T-cell (primary cell): Measurements from ENCODE around the gene SLC16A8. TPM values are rescaled to one million over a fixed set of nuclear protein-coding genes. Genes with fewer than 3 reads are reported as not detected.

Source experiments
- ATAC-seq, 4 experiments: fragments of 200-7000 bp in 3 of 4; fragments of 150-1000 bp in 1 of 4; cut with Tn5 transposase; replicated peaks in 1 of 4; 1 replicate in 3 of 4; 2 replicates in 1 of 4; pipeline ENCODE4 v1.10.0; 2021; ENCODE audit warnings: moderate library complexity in 3 of 4, mild to moderate bottlenecking in 2 of 4, moderate number of reproducible peaks in 1 of 4
- CTCF ChIA-PET, 2 donors: fragments of 300-600 bp; sonication (Branson Sonifier 250); formaldehyde crosslinking; loops; one replicate each; lab custom pipeline; 2022; ENCODE audit warnings: antibody characterized with exemption in 2 of 2; lab: Charles Lee
- POLR2A ChIA-PET, 2 donors: fragments of 300-600 bp; sonication (Branson Sonifier 250); formaldehyde crosslinking; loops; one replicate each; lab custom pipeline; 2022; ENCODE audit warnings: antibody characterized with exemption in 2 of 2; lab: Charles Lee
- DNase-seq, 35 experiments: peaks; one replicate each; pipeline versions ENCODE4 v3.0.0 to v3.0.0-alpha.2; 2013 to 2023
- H3K27ac ChIP-seq: one replicate; pipeline ENCODE4 v1.5.1; 2013; ENCODE audit warnings: low read length
- H3K27me3 ChIP-seq, 2 experiments: replicated peaks in 1 of 2; 1 replicate in 1 of 2; 2 replicates in 1 of 2; pipeline versions ENCODE4 v1.6.1 to v1.7.0; 2013; ENCODE audit warnings: low read length in 1 of 2, mixed read lengths in 1 of 2; ENCODE audit not compliant: control insufficient read depth in 2 of 2, insufficient read depth in 2 of 2; ENCODE audit errors: extremely low read depth in 1 of 2
- H3K36me3 ChIP-seq, 2 donors: 1 replicate in 1 of 2; 2 replicates in 1 of 2; pipeline versions ENCODE4 v1.6.1 to v1.7.0; 2013; ENCODE audit warnings: low read length in 1 of 2; ENCODE audit not compliant: control insufficient read depth in 2 of 2, insufficient read depth in 1 of 2; ENCODE audit errors: extremely low read depth in 1 of 2
- H3K4me1 ChIP-seq, 2 experiments: 1 replicate in 1 of 2; 2 replicates in 1 of 2; pipeline versions ENCODE4 v1.6.1 to v1.7.0; 2013; ENCODE audit warnings: low read length in 2 of 2, mixed read lengths in 1 of 2; ENCODE audit not compliant: insufficient read depth in 2 of 2, control insufficient read depth in 1 of 2; ENCODE audit errors: extremely low read depth in 1 of 2
- H3K4me3 ChIP-seq, 2 donors: 1 replicate in 1 of 2; 2 replicates in 1 of 2; pipeline versions ENCODE4 v1.5.1 to v1.7.0; 2013; ENCODE audit warnings: mild to moderate bottlenecking in 2 of 2, low read length in 1 of 2, moderate library complexity in 1 of 2; ENCODE audit not compliant: control insufficient read depth in 1 of 2; ENCODE audit errors: extremely low read depth in 1 of 2
- H3K9me3 ChIP-seq: 2 replicates; pipeline ENCODE4 v1.7.0; 2013
- H3K27ac Mint-ChIP-seq, 2 donors: one replicate each; pipeline ENCODE4 v1.8.0; 2020 to 2021; ENCODE audit warnings: mild to moderate bottlenecking in 2 of 2, mixed read lengths in 2 of 2
- H3K27me3 Mint-ChIP-seq, 2 donors: one replicate each; pipeline ENCODE4 v1.8.0; 2021 to 2022; ENCODE audit warnings: mixed read lengths in 2 of 2
- H3K36me3 Mint-ChIP-seq: one replicate; pipeline ENCODE4 v1.8.0; 2021; ENCODE audit warnings: mixed read lengths
- H3K4me1 Mint-ChIP-seq, 3 donors: one replicate each; pipeline ENCODE4 v1.8.0; 2020 to 2022; ENCODE audit warnings: mixed read lengths in 3 of 3, mild to moderate bottlenecking in 1 of 3
- H3K4me3 Mint-ChIP-seq, 3 donors: one replicate each; pipeline ENCODE4 v1.8.0; 2020 to 2022; ENCODE audit warnings: mild to moderate bottlenecking in 3 of 3, mixed read lengths in 3 of 3, moderate library complexity in 3 of 3
- H3K9me3 Mint-ChIP-seq, 3 donors: one replicate each; pipeline ENCODE4 v1.8.0; 2020 to 2022; ENCODE audit warnings: mixed read lengths in 3 of 3
- WGBS: methylation state at CpG from one replicate; pipeline ENCODE4 v1.1.5; 2013; ENCODE audit warnings: missing lambda C conversion rate; ENCODE audit not compliant: insufficient coverage; 5-methylcytosine and 5-hydroxymethylcytosine counted together
- total RNA-seq, 35 experiments: library from RNA in 6 of 35; stranded (reverse) in 6 of 35; fragments of 120-200 nt in 1 of 35; gene quantifications; one replicate each; pipeline versions ENCODE4 v1.2.1 to v1.2.4 and lab custom pipeline; 2013 to 2026

SLC16A8 gene
- total RNA-seq, 5 donors from 2014 or later (not counting 1 experiment from before 2014, with no cell fraction given) = 0.19 TPM; not detected in 4

- Mint-ChIP-seq H3K36me3 (peaks cover 5% of the 10 kb centered on the region), H3K27me3 (no peaks in the 10 kb centered on the region)
These were observed 19.7 kb upstream of the SLC16A8 start for GRCh38 chr22:38103641-38104040.

DNA sequence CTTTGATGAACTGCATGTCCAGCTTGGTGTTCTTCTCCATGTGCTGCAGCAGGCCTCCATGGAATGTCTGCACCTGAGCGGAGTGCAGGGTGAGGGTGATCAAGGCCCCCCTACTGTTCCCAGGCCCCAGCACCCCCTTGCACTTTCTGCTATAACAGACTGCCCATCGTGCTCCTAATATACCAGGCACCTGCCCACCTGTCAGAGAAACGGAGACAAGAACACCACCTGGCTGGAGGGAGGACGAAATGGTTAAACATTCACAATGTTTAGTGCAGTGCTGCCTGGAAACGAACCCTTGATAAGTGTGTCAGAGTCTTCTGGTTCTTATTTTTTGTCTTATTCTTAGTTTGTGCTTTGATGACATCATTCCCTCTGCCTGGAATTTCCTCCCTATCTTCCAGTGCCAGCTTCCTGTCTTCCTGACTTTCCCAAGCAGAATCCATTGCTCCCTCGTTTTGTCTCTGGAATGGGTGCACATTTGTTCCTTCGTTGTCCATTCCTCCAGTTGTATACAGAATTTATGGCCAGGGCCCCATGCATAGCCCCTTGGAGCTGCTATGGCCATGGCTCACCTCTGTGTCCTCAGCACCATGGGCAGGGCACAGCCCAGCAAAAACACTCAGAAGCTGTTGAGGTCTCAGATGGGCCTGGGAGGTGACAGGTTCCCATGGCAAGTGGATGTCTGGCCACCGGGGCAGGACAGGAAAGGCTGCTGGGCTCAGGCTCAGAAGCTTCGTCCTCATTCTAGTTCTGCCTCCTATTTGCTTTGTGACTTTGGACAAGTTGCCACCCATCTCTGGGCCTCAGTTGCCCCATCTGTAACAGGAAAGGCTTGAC is 14.6 kb upstream of the SLC16A8 start:
- POLR2A ChIA-PET = no interaction called here

More at GRCh38 chr22:38103641-38104040, 19.7 kb upstream of the SLC16A8 start:
- ATAC-seq (no peak), DNase-seq (no peak)
- CTCF ChIA-PET = interaction anchor here in 1 of 2 donors (0.6 kb wide), 1 partner anchor 55 kb away, joined by 4 read pairs; no protein-coding TSS in a partner anchor
- Histone ChIP-seq H3K36me3 (no peaks in the 10 kb centered on the region), H3K27ac (no peak overlapping the region), H3K9me3 (no peaks in the 10 kb centered on the region), H3K4me3 (no peak overlapping the region), H3K4me1 (peaks cover 0 to 10% of the 10 kb centered on the region in 2 experiments), H3K27me3 (no peaks in the 10 kb centered on the region)
- Mint-ChIP-seq H3K9me3 (no peaks in the 10 kb centered on the region), H3K4me3 (no peak overlapping the region), H3K27ac (no peak overlapping the region), H3K4me1 (peaks cover 10 to 14% (median 13%) of the 10 kb centered on the region in 3 donors)
- 90% methylated on average over 2 of the region's 8 CpGs for WGBS
- POLR2A ChIA-PET = interaction anchor here (0.6 to 0.7 kb wide), 2 partner anchors 492 to 1084 kb away, joined by 3 to 5 read pairs; partner anchors contain the start of gene TST (in 1 of the 2)

GRCh38 chr22:38097557-38098409 is 13.8 kb upstream of the SLC16A8 start:
- Mint-ChIP-seq H3K4me1 (peaks cover 0 to 3% (median 0%) of the 10 kb centered on the region in 3 donors), H3K4me3 (no peak overlapping the region), H3K9me3 (no peaks in the 10 kb centered on the region), H3K27me3 (no peaks in the 10 kb centered on the region), H3K27ac (no peak overlapping the region), H3K36me3 (peaks cover 23% of the 10 kb centered on the region)
- Histone ChIP-seq H3K27ac (no peak overlapping the region), H3K27me3 (no peaks in the 10 kb centered on the region), H3K9me3 (no peaks in the 10 kb centered on the region), H3K36me3 (peaks cover 0 to 2% of the 10 kb centered on the region in 2 donors), H3K4me3 (no peak overlapping the region), H3K4me1 (no peaks in the 10 kb centered on the region)
- ATAC-seq (no peak), DNase-seq (no peak)
- ChIA-PET POLR2A (no interaction called here), CTCF (no interaction called here)
- 85% methylated on average over 17 of the region's 32 CpGs for WGBS

More for the DNA sequence above, 14.6 kb upstream of the SLC16A8 start:
- CTCF ChIA-PET = interaction anchor here in 1 of 2 donors (0.7 kb wide), 1 partner anchor 270 kb away, joined by 3 read pairs; no protein-coding TSS in a partner anchor
- Mint-ChIP-seq H3K4me3 (no peak overlapping the region), H3K36me3 (peaks cover 16% of the 10 kb centered on the region), H3K27ac (no peak overlapping the region), H3K9me3 (no peaks in the 10 kb centered on the region), H3K27me3 (no peaks in the 10 kb centered on the region), H3K4me1 (peaks cover 0 to 3% (median 2%) of the 10 kb centered on the region in 3 donors)
- Histone ChIP-seq H3K4me1 (no peaks in the 10 kb centered on the region), H3K4me3 (no peak overlapping the region), H3K9me3 (no peaks in the 10 kb centered on the region), H3K27ac (no peak overlapping the region), H3K27me3 (no peaks in the 10 kb centered on the region), H3K36me3 (peaks cover 0 to 2% of the 10 kb centered on the region in 2 donors)
- 82% methylated on average over 5 of the region's 9 CpGs for WGBS
- DNase-seq (no peak), ATAC-seq (no peak)

DNA sequence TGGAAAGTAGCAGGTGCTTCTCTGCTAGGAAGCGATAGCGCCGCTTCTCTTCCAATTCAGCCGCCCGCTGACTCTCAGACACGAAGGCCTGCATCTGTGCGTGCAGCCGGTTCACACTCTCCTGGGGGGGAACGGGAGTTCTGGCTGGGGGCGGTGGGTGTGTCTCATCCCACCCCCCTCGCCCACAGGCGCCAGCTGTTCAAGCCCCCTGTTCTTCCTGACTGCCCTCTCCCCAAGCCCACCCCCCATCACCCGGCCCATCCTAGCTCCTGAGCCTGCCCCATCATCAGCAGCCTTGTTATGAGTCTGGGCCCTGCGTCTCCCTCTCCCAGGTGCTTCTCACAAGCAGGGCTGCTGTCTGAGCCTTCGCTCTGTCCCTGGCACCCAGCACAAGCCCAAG is 13.1 kb upstream of the SLC16A8 start:
- Mint-ChIP-seq H3K4me3 (no peak overlapping the region), H3K4me1 (peaks cover 0 to 3% (median 0%) of the 10 kb centered on the region in 3 donors), H3K36me3 (peaks cover 23% of the 10 kb centered on the region), H3K27me3 (no peaks in the 10 kb centered on the region), H3K27ac (no peak overlapping the region), H3K9me3 (no peaks in the 10 kb centered on the region)
- no peak overlapping the region for H3K27ac ChIP-seq
- no peak for DNase-seq
- H3K9me3 ChIP-seq = no peaks in the 10 kb centered on the region
- no peak for ATAC-seq
- ChIA-PET CTCF (no interaction called here), POLR2A (no interaction called here)
- WGBS = 96% methylated on average over 9 of the region's 15 CpGs
- no peaks in the 10 kb centered on the region for H3K4me1 ChIP-seq
- H3K36me3 ChIP-seq = peaks cover 0 to 2% of the 10 kb centered on the region in 2 donors
- H3K27me3 ChIP-seq = no peaks in the 10 kb centered on the region
- H3K4me3 ChIP-seq = no peak overlapping the region

DNA sequence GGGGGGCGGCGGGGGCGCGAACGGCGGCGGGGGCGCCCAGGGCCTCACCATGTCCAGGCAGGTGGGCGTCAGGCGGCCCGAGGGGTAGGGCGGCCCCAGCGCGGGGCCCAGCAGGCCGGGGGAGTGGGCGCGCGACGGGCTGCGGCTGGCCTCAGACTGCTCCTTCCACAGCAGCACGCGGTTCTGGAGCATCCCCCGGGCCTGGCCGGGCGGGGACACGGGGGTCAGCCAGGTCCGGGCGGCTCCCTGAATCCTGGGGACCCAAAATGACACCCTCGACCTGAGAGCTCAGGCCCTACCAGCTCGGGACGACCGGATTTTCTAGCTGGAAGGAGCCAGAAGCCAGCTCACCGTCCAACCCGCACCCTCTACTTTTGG is 5.5 kb upstream of the SLC16A8 start:
- DNase-seq (no peak), ATAC-seq (no peak)
- H3K4me3 Mint-ChIP-seq = no peak overlapping the region
- Histone ChIP-seq H3K36me3 (peaks cover 2 to 5% of the 10 kb centered on the region in 2 donors), H3K4me3 (no peak overlapping the region), H3K27ac (no peak overlapping the region), H3K4me1 (peaks cover 0 to 5% of the 10 kb centered on the region in 2 experiments), H3K9me3 (no peaks in the 10 kb centered on the region), H3K27me3 (peaks cover 0 to 20% of the 10 kb centered on the region in 2 experiments)
- CTCF ChIA-PET = no interaction called here
- H3K4me1 Mint-ChIP-seq = no peaks in the 10 kb centered on the region
- peaks cover 30% of the 10 kb centered on the region for H3K36me3 Mint-ChIP-seq
- no peak overlapping the region for H3K27ac Mint-ChIP-seq
- no peaks in the 10 kb centered on the region for H3K9me3 Mint-ChIP-seq
- 40% methylated on average over 32 of the region's 34 CpGs for WGBS
- POLR2A ChIA-PET = no interaction called here
- H3K27me3 Mint-ChIP-seq = peaks cover 0 to 20% of the 10 kb centered on the region in 2 donors
